ENCODE measurements around the gene GALNT16. TPM values are rescaled to one million over a fixed set of nuclear protein-coding genes. Genes with fewer than 3 reads are reported as not detected.

The GALNT16 gene
- total RNA-seq, 1 donor from 2014 or later, result 0.35 TPM

DNA sequence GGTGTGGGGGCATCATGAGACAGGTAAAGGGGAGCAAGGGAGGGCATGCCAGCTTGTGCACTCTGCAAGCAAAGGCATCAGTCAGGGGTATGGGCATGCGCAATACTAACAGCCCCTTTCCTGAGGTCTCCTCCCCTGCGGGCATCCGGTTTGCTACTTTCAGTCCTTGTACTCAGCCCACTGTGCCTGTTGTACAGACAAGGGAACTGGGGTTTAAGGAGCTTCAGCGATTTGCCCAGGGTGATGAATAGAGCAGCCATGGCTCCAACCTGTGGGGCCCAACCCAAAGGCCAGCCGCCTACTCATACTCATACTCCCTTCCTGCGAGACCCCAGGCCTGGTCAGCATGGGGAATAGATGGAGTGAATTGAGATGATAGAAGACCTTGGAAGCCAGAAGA is 66.7 kb downstream of the GALNT16 start:
- TF ChIP-seq, protein P1, sequence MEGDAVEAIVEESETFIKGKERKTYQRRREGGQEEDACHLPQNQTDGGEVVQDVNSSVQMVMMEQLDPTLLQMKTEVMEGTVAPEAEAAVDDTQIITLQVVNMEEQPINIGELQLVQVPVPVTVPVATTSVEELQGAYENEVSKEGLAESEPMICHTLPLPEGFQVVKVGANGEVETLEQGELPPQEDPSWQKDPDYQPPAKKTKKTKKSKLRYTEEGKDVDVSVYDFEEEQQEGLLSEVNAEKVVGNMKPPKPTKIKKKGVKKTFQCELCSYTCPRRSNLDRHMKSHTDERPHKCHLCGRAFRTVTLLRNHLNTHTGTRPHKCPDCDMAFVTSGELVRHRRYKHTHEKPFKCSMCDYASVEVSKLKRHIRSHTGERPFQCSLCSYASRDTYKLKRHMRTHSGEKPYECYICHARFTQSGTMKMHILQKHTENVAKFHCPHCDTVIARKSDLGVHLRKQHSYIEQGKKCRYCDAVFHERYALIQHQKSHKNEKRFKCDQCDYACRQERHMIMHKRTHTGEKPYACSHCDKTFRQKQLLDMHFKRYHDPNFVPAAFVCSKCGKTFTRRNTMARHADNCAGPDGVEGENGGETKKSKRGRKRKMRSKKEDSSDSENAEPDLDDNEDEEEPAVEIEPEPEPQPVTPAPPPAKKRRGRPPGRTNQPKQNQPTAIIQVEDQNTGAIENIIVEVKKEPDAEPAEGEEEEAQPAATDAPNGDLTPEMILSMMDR (conservative IDR thresholded peaks at IDR 0.05; ENCODE audit: low read depth, low read length), result no peak
- no peak for DNase-seq (ENCODE audit: low read depth)
- no peak overlapping the region for H3K4me3 ChIP-seq (ENCODE audit: low read depth, low read length)

DNA sequence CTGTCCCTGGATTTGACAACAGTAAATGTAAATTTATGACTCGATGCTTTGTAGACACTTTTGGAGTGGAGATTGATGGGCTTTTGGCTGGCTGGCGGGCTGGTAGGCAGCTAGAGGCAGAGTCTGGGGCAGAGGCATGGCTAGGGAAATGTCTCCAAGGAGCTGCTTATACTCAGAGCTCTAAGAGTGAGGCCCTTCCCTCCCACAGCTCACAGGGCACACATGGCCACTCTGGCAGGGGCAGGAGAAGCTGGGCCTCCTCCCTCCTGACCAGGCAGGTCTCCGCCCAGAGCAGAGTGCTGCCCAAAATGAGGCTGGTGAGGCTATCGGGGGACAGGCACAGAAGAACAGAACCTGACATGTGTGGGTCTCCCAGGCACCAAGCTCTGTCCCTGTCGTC is 67.5 kb downstream of the GALNT16 start:
- no peak for DNase-seq (ENCODE audit: low read depth)

DNA sequence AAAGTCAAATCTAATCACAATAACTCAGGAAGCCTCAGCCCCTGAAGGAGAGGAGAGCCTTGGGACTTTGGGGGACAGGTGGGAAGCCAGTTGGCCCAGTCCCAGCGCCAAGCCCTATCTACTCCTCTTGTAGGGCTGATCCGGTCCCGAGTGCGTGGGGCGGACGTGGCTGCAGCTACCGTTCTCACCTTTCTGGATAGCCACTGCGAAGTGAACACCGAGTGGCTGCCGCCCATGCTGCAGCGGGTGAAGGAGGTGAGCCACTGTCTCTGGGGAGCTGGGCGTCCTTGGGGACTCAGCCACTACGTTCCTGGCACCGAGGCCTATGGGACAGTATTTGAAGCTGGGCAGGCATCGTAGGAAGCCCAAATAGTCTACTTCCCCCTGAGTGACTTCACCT is 68.4 kb downstream of the GALNT16 start:
- no peak for DNase-seq (ENCODE audit: low read depth)
- TF ChIP-seq, protein P1 (conservative IDR thresholded peaks at IDR 0.05; ENCODE audit: low read depth, low read length), result no peak
- H3K4me3 ChIP-seq (ENCODE audit: low read depth, low read length), result no peak overlapping the region

More for the DNA sequence above, 67.5 kb downstream of the GALNT16 start:
- no peak overlapping the region for H3K4me3 ChIP-seq (ENCODE audit: low read depth, low read length)
- TF ChIP-seq, protein P1 (conservative IDR thresholded peaks at IDR 0.05; ENCODE audit: low read depth, low read length), result no peak

DNA sequence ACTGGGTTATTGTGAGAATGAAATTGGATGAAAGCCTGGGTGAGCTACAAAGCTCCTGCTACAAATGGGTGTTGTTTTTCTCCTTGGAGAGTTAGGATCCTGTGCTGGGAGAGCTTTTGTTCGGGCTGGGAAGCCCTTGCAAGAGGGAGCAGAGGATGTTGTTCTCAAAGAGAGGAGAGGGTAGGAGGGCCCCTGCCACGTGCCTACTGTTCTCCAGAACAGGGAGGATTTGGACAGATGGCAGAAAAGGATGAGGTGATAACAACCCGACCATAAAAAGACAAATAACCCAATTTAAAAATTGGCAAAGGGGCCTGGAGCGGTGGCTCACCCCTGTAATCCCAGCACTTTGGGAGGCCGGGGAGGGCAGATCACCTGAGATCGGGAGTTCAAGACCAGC is 68.8 kb downstream of the GALNT16 start:
- no peak overlapping the region for H3K4me3 ChIP-seq (ENCODE audit: low read depth, low read length)
- TF ChIP-seq, protein P1 (conservative IDR thresholded peaks at IDR 0.05; ENCODE audit: low read depth, low read length), result no peak
- DNase-seq (ENCODE audit: low read depth), result no peak

DNA sequence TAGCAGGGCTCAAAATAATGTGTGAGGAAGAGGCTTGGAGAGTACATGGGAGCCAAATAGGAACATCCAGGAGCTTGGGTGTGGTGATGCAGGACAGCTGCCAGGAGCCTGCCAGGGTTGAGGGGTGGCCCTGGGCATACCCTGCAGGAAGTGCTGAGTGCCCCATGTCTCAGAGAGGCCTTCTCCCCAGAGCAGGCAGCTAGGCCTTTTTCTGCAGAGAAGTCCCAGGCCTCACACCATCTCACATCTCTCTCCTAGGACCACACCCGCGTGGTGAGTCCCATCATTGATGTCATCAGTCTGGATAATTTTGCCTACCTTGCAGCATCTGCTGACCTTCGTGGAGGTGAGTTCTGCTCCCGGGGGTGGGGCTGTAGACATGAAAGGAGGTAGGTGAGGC is 71.2 kb downstream of the GALNT16 start:
- TF ChIP-seq, protein P1 (conservative IDR thresholded peaks at IDR 0.05; ENCODE audit: low read depth, low read length), result no peak
- no peak overlapping the region for H3K4me3 ChIP-seq (ENCODE audit: low read depth, low read length)
- DNase-seq (ENCODE audit: low read depth), result no peak

DNA sequence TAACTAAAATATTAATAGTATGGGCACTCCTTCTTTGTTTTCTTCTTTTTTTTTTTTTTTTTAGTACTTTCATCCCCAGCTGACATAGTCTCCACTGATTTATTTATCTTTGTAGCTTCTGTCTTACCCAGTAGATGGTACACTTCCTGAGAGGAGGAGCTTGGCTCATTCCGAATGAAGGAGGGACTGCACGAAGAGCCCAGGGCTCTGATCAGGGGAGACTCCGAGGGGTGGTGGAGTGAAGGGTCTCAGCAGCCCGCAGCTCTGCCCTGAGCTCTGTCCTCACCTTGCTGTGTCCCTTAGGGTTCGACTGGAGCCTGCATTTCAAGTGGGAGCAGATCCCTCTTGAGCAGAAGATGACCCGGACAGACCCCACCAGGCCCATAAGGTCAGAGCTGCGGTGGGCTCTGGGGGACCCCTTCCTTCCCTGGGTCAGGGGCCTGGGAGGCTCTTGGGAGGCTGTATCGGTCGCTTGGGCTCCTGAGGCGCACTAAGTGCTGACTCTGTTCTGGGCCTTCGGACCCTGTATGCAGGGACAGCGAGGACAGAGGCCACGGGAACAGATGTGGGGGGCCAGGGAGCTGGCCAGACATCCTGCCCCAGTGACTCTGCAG is 72.9 kb downstream of the GALNT16 start:
- H3K4me3 ChIP-seq (ENCODE audit: low read depth, low read length), result no peak overlapping the region
- DNase-seq (ENCODE audit: low read depth), result no peak
- TF ChIP-seq, protein P1 (conservative IDR thresholded peaks at IDR 0.05; ENCODE audit: low read depth, low read length), result no peak

DNA sequence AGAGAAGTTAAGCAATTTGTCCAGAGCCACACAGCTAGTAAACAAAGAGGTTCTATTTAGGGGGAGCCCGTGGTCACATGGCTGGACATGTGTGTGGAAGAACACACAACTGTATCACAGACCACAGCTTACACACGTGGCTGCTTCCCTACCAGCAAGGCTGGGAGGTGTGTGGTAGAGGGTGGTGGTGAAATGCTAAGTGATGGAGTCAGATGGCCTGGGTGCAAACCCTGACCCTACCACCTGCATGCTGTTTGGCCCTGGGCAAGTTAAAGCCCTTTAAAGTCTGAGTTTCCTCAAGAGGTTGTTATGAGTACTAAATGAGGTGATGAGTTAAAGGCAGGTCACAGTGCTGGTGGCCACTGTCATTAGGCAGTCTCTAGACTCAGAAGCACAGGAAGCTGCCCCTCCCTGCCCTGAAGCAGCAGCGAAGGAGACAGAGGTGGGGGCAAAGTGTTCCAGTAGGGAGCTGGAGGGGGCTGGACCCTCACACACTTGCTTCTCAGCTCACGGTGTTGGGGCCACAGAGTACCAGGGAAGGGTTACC is 73.9 kb downstream of the GALNT16 start:
- DNase-seq (ENCODE audit: low read depth), result no peak
- H3K4me3 ChIP-seq (ENCODE audit: low read depth, low read length), result no peak overlapping the region
- TF ChIP-seq, protein P1 (conservative IDR thresholded peaks at IDR 0.05; ENCODE audit: low read depth, low read length), result no peak
